PC-3 (cell line): ENCODE measurements around the gene DAO.

Experiments used
- EZH2 ChIP-seq: fragments of 300-600 bp; sonication (generic); IDR thresholded peaks from one replicate; pipeline ENCODE4 v1.6.1; 2017; ENCODE audit warnings: antibody characterized with exemption, mild to moderate bottlenecking, low read length; ENCODE audit not compliant: unreplicated experiment
- TF ChIP-seq, protein P1 (sequence below): fragments of 300-600 bp; sonication (generic); conservative IDR thresholded peaks from 2 replicates; pipeline ENCODE4 v1.5.1; 2017; ENCODE audit warnings: antibody characterized with exemption, low read depth, mild to moderate bottlenecking, low read length

DNA sequence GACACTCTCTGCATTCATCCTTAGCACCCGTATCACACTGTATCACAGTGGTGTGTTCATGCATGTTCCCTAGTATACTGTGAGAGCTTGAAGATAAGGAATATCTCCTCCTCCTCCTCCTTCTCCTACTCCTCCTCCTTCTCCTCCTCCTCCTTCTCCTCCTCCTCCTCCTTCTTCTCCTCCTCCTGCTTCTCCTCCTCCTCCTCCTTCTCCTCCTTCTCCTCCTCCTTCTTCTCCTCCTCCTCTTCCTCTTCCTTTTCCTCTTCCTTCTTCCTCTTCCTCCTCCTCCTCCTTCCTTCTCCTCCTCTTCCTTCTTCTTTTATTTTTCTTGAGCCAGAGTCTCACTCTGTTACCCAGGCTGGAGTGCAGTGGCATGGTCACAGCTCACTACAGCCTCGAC, 27.1 kb downstream of the DAO start:
- TF ChIP-seq EZH2, result no peak
- TF ChIP-seq, protein P1, sequence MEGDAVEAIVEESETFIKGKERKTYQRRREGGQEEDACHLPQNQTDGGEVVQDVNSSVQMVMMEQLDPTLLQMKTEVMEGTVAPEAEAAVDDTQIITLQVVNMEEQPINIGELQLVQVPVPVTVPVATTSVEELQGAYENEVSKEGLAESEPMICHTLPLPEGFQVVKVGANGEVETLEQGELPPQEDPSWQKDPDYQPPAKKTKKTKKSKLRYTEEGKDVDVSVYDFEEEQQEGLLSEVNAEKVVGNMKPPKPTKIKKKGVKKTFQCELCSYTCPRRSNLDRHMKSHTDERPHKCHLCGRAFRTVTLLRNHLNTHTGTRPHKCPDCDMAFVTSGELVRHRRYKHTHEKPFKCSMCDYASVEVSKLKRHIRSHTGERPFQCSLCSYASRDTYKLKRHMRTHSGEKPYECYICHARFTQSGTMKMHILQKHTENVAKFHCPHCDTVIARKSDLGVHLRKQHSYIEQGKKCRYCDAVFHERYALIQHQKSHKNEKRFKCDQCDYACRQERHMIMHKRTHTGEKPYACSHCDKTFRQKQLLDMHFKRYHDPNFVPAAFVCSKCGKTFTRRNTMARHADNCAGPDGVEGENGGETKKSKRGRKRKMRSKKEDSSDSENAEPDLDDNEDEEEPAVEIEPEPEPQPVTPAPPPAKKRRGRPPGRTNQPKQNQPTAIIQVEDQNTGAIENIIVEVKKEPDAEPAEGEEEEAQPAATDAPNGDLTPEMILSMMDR, result no peak
